Stimulated activated CD4-positive, alpha-beta T cell treated with anti-CD3 and anti-CD28 coated beads, Interleukin-1b, Interleukin-23, amount 100 ng/mL, for 1 hour (primary cell): Measurements from ENCODE around the gene QRICH2.
"Not testable (repeated sequence)": the region's sequence is repeated elsewhere in the genome, so short reads cannot be mapped to it uniquely, and the experiment has no call there.

Experiments used
- DNase-seq, 2 donors: peaks; one replicate each; pipeline ENCODE4 v3.0.0-alpha.2; 2020; ENCODE audit warnings: low read depth in 2 of 2

The QRICH2 gene

GRCh38 chr17:76277300-76278267, 30.5 kb downstream of the QRICH2 start:
- DNase-seq: no peak

GRCh38 chr17:76276461-76277299, 31.4 kb downstream of the QRICH2 start:
- no peak for DNase-seq

GRCh38 chr17:76276069-76276431, 32.0 kb downstream of the QRICH2 start:
- DNase-seq: no peak

- DNase-seq: no peak
Measured at GRCh38 chr17:76275382-76276068, 32.6 kb downstream of the QRICH2 start.

GRCh38 chr17:76274112-76274956, 33.7 kb downstream of the QRICH2 start:
- DNase-seq: no peak

- DNase-seq: no peak
Measured at GRCh38 chr17:76273445-76274111, 34.5 kb downstream of the QRICH2 start.

- no peak for DNase-seq
Measured at GRCh38 chr17:76272541-76273444, 35.3 kb downstream of the QRICH2 start.

GRCh38 chr17:76271669-76272540, 36.2 kb downstream of the QRICH2 start:
- peak in 1 of 2 donors; percentile 76 for DNase-seq

- DNase-seq: no peak
Measured at GRCh38 chr17:76270770-76271668, 37.1 kb downstream of the QRICH2 start.

GRCh38 chr17:76270127-76270592, 37.9 kb downstream of the QRICH2 start:
- DNase-seq: no peak

GRCh38 chr17:76268991-76269981, 38.8 kb downstream of the QRICH2 start:
- DNase-seq: no peak

GRCh38 chr17:76268015-76268749, 39.9 kb downstream of the QRICH2 start:
- peak in 1 of 2 donors; percentile 57 for DNase-seq

- DNase-seq: not testable (repeated sequence)
Measured at GRCh38 chr17:76267581-76268001, 40.5 kb downstream of the QRICH2 start.

GRCh38 chr17:76267051-76267576, 41.0 kb downstream of the QRICH2 start:
- no peak for DNase-seq
